Activated CD4-positive, alpha-beta T cell treated with anti-CD3 and anti-CD28 coated beads for 36 hours (primary cell): Measurements from ENCODE around the gene AGO4. TPM values are rescaled to one million over a fixed set of nuclear protein-coding genes. Genes with fewer than 3 reads are reported as not detected.
A peak's percentile ranks its signal among the peaks of the same experiment; 100 is the strongest.
"Not testable (repeated sequence)": the region's sequence is repeated elsewhere in the genome, so short reads cannot be mapped to it uniquely, and the experiment has no call there.

Source experiments
- ATAC-seq: fragments of 200-7000 bp; cut with Tn5 transposase; one replicate; pipeline ENCODE4 v1.10.0; 2021; ENCODE audit warnings: mild to moderate bottlenecking, moderate library complexity
- CTCF ChIA-PET: fragments of 350-600 bp; sonication (Branson Sonifier 250); formaldehyde crosslinking; loops from one replicate; lab custom pipeline; 2021; ENCODE audit warnings: antibody characterized with exemption; lab: Charles Lee
- POLR2A ChIA-PET: fragments of 350-600 bp; sonication (Branson Sonifier 250); formaldehyde crosslinking; loops from one replicate; lab custom pipeline; 2021; ENCODE audit warnings: antibody characterized with exemption, inconsistent platforms; lab: Charles Lee
- DNase-seq: peaks from one replicate; pipeline ENCODE4 v3.0.0-alpha.2; 2020
- H3K27ac Mint-ChIP-seq: one replicate; pipeline ENCODE4 v1.8.0; 2021; ENCODE audit warnings: mixed read lengths
- H3K27me3 Mint-ChIP-seq: one replicate; pipeline ENCODE4 v1.8.0; 2021; ENCODE audit warnings: mixed read lengths
- H3K36me3 Mint-ChIP-seq: one replicate; pipeline ENCODE4 v1.8.0; 2021; ENCODE audit warnings: low read depth, mixed read lengths
- H3K4me1 Mint-ChIP-seq: one replicate; pipeline ENCODE4 v1.8.0; 2021; ENCODE audit warnings: mixed read lengths
- H3K4me3 Mint-ChIP-seq: one replicate; pipeline ENCODE4 v1.8.0; 2021; ENCODE audit warnings: mild to moderate bottlenecking, moderate library complexity, mixed read lengths
- H3K9me3 Mint-ChIP-seq: one replicate; pipeline ENCODE4 v1.8.0; 2021; ENCODE audit warnings: low read depth, mixed read lengths
- intact Hi-C, 2 experiments: fragments of 100-400 bp; cut with DNase I in 1 of 2; cut with micrococcal nuclease in 1 of 2; formaldehyde crosslinking; loops; one replicate each; pipeline versions ENCODE4 v1.14.2 to v1.15.1; 2022 to 2024; cut with DNase I, micrococcal nuclease
- total RNA-seq, 2 experiments: library from RNA; stranded (reverse); gene quantifications; one replicate each; pipeline ENCODE4 v1.2.3, GENCODE V29; 2021

AGO4 gene
- total RNA-seq: 10 to 100 TPM in 1 of 2 experiments, 1 to 10 TPM in 1; 4.1 to 10.1 TPM

DNA sequence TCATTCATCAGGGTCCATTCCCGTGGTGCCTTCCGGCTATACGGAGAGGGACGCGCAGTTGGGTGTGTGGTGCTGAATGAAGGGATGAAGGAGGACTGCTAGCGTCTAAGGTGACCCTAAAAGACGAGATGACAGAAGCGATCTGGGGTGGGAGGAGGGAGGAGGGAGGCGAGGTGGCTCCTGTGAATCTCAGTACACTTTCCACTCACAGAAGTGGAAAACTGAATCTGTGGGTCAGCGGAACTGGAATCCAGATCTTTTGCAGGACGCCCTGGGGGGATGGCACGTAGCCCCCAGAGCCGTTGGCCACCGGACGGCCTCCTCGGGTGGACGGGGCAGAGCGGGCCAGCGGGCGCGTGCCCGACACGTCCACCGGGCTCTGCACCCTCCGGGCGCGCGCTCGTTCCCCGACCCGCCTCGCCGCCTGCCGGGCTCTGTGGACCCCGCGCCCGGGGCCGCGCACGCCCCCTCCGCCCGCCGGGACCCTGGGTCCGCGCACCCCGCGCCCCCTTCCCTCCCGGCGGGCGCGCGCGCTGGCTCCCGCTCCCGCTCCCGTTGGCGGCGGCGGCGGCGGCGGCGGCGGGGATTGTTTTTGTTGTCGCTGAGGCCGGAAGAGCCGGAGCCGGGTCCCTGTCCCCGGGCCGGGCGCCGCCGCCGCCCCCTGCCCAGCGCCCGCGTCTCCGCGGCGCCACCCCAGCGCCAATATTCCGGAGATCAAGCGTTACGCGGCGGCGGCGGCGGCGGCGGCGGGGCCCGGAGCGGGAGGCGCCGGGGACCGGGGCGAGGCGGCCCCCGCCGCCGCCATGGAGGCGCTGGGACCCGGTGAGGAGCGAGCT lies at the start of gene AGO4:
Gene AGO4, plus strand, starts transcription at position 403 of the 836 bp plus-strand sequence. Its CDS starts 401 bp downstream, at position 804.
- intact Hi-C loops: loop anchor here in 1 of 2 experiments (5.0 kb wide), 2 partner anchors 36 to 124 kb away; partner anchors contain the start of gene AGO3
- peak; percentile 31 for ATAC-seq
- Mint-ChIP-seq H3K4me3 (peak within 1 kb of the TSS; percentile 82), H3K27ac (peak within 1 kb of the TSS; percentile 87), H3K4me1 (peaks cover 31% of the 10 kb centered on the region), H3K9me3 (no peaks in the 10 kb centered on the region), H3K36me3 (no peaks in the 10 kb centered on the region), H3K27me3 (no peaks in the 10 kb centered on the region)
- ChIA-PET POLR2A (no interaction called here), CTCF (interaction anchor here (0.6 to 0.7 kb wide), 2 partner anchors 84 to 284 kb away, joined by 3 to 4 read pairs; no protein-coding TSS in a partner anchor)
- DNase-seq: peak; percentile 56

DNA sequence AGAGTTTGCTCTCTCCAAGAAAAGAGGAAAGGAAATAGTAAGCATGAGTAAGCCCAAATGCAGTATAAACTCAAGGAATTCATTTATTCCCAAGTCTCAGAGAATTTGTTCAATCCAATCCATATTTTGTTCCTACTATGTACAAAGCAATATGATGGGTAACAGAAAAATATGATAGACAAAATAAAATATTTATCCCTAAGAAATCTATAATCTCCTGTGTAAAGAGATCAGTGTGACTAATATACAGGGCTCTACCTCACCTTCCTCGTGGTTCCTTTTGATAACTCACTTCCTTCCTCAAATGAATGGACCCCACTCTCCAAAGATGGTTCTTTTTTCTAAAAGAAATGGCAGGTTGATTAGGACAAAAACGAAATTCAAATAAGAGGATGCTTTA lies 45.7 kb upstream of the AGO4 start:
- DNase-seq: no peak
- Mint-ChIP-seq H3K36me3 (peaks cover 65% of the 10 kb centered on the region), H3K4me1 (peaks cover 8% of the 10 kb centered on the region), H3K9me3 (no peaks in the 10 kb centered on the region), H3K4me3 (no peak overlapping the region), H3K27ac (no peak overlapping the region), H3K27me3 (no peaks in the 10 kb centered on the region)
- ChIA-PET POLR2A (no interaction called here), CTCF (interaction anchor here (0.6 to 1.0 kb wide), 2 partner anchors 35 to 181 kb away, joined by 3 read pairs; no protein-coding TSS in a partner anchor)
- intact Hi-C loops: no loop called here
- no peak for ATAC-seq

DNA sequence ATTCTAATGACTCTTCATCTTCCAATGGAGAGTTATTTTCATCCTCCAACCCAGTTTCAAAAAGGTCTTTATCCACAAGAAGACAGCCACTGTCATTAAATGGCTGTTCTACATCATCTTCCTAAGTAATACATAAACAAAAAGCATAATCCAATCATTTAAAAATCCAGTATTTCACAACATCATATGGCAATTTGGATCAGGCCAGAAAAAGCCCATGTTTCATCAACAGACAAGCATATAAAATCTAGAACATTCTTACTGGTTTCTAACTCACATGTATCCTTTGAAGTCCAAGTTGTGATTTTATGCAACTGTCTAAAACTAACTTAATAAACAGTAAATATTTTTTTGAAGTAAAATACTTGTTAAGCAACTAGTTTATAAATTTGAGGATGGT lies 44.6 kb upstream of the AGO4 start:
- ChIA-PET CTCF (interaction anchor here (0.6 to 1.2 kb wide), 2 partner anchors 9 to 313 kb away, joined by 3 to 4 read pairs; no protein-coding TSS in a partner anchor), POLR2A (no interaction called here)
- Mint-ChIP-seq H3K27me3 (no peaks in the 10 kb centered on the region), H3K27ac (no peak overlapping the region), H3K4me3 (no peak overlapping the region), H3K36me3 (peaks cover 66% of the 10 kb centered on the region), H3K4me1 (peaks cover 9% of the 10 kb centered on the region), H3K9me3 (no peaks in the 10 kb centered on the region)
- DNase-seq: no peak
- no peak for ATAC-seq
- intact Hi-C loops: no loop called here

DNA sequence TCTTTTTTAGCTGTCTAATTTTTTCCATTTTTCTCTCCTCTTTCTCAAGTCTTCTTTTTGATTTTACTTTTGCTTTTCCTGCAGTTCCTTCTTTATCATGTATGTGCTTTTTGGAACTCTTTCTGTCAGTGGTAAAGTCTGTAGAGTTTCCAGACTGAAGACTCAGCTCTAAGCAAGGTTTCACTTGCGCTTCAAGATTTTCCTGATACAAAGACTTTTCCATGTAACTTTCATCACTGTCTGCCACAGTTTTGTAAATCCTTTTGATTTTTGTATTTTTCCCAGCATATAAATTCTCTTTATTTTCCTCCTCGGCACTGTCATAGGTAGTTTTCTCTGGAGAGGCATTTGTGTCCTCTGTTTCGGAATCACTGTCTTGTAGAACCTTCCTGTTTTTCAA lies 43.5 kb upstream of the AGO4 start:
- peaks cover 60% of the 10 kb centered on the region for H3K36me3 Mint-ChIP-seq
- POLR2A ChIA-PET: no interaction called here
- H3K9me3 Mint-ChIP-seq: no peaks in the 10 kb centered on the region
- H3K4me1 Mint-ChIP-seq: peaks cover 11% of the 10 kb centered on the region
- intact Hi-C loops: no loop called here
- H3K27ac Mint-ChIP-seq: no peak overlapping the region
- no peaks in the 10 kb centered on the region for H3K27me3 Mint-ChIP-seq
- DNase-seq (no peak), ATAC-seq (no peak)
- CTCF ChIA-PET: interaction anchor here (1.2 kb wide), 1 partner anchor 314 kb away, joined by 3 read pairs; no protein-coding TSS in a partner anchor
- no peak overlapping the region for H3K4me3 Mint-ChIP-seq

DNA sequence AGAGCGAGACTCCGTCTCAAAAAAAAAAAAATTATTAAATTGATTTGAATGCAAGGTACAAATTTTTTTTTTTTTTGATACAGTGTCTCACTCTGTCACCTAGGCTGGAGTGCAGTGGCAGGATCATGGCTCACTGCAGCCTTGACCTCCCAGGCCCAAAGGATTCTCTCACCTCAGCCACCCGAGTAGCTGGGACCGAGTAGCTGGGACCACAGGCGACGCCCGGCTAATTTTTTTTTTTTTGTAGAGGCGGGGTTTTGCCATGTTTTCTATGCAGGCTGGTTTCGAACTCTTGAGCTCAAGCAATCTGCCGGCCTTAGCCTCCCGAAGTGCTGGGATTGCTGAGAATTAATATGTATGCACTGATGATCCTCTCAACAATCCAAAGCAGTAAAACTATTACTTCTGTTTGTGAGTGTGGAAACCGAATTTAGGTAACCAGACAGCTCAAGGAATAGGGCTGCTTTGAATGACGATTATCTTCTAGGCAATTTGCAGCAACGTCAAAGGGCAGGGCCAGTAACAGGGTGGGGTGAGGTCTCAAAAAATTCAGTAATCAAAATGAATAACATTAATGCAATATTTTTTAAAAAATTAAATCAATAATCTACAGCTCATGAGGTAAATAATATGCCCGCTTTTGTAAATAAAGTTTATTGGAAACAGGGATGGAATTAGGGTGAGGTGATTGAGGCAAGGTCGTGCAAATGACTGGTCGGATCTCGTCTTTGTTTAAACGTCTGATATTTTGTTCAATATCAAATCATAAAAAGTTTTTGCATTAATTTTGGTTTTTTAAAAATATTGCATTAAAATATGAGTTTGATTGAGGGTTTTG lies 39.2 kb upstream of the AGO4 start:
- H3K9me3 Mint-ChIP-seq: no peaks in the 10 kb centered on the region
- H3K36me3 Mint-ChIP-seq: peaks cover 24% of the 10 kb centered on the region
- peaks cover 9% of the 10 kb centered on the region for H3K4me1 Mint-ChIP-seq
- ChIA-PET POLR2A (interaction anchor here (0.6 to 2.0 kb wide), 14 partner anchors 8 to 738 kb away, joined by 3 to 11 read pairs (median 4); partner anchors contain the start of genes AGO3, KIAA0319L, NCDN and SFPQ), CTCF (interaction anchor here (0.6 to 3.7 kb wide), 21 partner anchors 9 to 318 kb away, joined by 3 to 17 read pairs (median 4); partner anchors contain the start of gene AGO1)
- DNase-seq (no peak), ATAC-seq (no peak)
- intact Hi-C loops: loop anchor here (1.0 to 5.0 kb wide), 7 partner anchors 50 to 575 kb away; partner anchors contain the start of genes PSMB2 (in 2 of the 2), AGO1 (in 1 of the 2), AGO3 (in 1 of the 2) and C1orf216 (in 1 of the 2)
- peak overlapping the region; percentile 20 for H3K27ac Mint-ChIP-seq
- H3K27me3 Mint-ChIP-seq: no peaks in the 10 kb centered on the region
- peak overlapping the region; percentile 91 for H3K4me3 Mint-ChIP-seq

DNA sequence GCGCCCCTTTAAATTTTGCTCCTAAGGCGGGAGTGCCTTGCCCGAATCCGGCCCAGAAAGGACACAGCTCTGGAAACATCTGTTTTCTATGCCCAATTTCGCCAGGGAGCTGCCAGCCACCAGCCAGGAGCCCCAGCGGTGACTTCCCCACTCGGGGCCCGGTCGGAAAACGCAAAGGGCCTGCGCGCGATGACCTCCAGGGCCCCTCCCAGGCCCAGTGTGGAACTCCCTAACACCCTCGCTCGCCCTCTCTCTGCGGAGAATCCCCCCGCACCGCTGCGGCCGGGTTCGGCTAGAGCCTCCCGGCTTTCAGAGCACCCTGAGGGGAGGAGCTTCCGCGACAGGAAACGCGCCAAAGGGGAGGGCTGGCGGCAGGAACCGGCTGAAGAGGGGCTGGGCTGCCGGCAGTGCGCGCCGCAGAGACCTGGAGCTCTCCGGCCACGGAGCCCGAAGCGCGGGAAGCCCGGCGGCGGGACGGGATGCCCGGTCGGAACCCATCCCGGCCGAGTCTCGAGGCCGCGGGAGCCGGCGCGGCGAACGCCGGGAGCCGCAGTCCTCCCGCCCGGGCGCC lies 38.5 kb upstream of the AGO4 start:
- intact Hi-C loops: loop anchor here (1.0 to 5.0 kb wide), 7 partner anchors 51 to 576 kb away; partner anchors contain the start of genes PSMB2 (in 2 of the 2), AGO1 (in 1 of the 2), AGO3 (in 1 of the 2) and C1orf216 (in 1 of the 2)
- peaks cover 8% of the 10 kb centered on the region for H3K4me1 Mint-ChIP-seq
- peak; percentile 91 for DNase-seq
- H3K36me3 Mint-ChIP-seq: peaks cover 17% of the 10 kb centered on the region
- H3K4me3 Mint-ChIP-seq: peak overlapping the region; percentile 91
- no peaks in the 10 kb centered on the region for H3K27me3 Mint-ChIP-seq
- CTCF ChIA-PET: interaction anchor here (0.6 to 3.7 kb wide), 22 partner anchors 8 to 319 kb away, joined by 3 to 17 read pairs (median 4); partner anchors contain the start of gene AGO1
- peak overlapping the region; percentile 20 for H3K27ac Mint-ChIP-seq
- no peaks in the 10 kb centered on the region for H3K9me3 Mint-ChIP-seq
- POLR2A ChIA-PET: interaction anchor here (0.6 to 2.0 kb wide), 16 partner anchors 9 to 579 kb away, joined by 3 to 11 read pairs (median 4); partner anchors contain the start of genes AGO3, KIAA0319L, NCDN and SFPQ
- ATAC-seq: peak; percentile 86

DNA sequence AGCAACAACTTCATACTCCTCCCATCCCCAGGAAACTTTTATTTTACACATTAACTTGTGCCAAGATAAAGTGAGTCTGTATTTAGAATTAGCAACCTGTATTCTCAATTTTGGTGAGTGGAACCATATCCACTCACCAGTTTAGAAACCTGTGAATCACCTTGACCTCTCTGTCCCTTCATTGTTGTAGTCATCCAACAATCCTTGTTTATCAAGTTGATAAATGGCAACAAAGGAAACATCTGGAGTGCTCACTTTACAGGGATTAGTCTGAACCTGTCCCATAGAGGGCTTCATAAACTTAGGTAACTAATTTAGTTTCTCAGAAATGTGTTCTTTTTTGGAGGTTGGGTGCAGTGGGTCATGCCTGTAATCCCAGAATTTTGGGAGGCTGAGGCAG lies 34.1 kb upstream of the AGO4 start:
- no peaks in the 10 kb centered on the region for H3K27me3 Mint-ChIP-seq
- no peak overlapping the region for H3K4me3 Mint-ChIP-seq
- CTCF ChIA-PET: interaction anchor here (3.8 kb wide), 1 partner anchor 322 kb away, joined by 20 read pairs; no protein-coding TSS in a partner anchor
- no peaks in the 10 kb centered on the region for H3K36me3 Mint-ChIP-seq
- no peak overlapping the region for H3K27ac Mint-ChIP-seq
- peaks cover 5% of the 10 kb centered on the region for H3K4me1 Mint-ChIP-seq
- POLR2A ChIA-PET: no interaction called here
- ATAC-seq (no peak), DNase-seq (no peak)
- no peaks in the 10 kb centered on the region for H3K9me3 Mint-ChIP-seq
- intact Hi-C loops: loop anchor here (1.0 to 5.0 kb wide), 8 partner anchors 34 to 921 kb away; partner anchors contain the start of genes AGO4 (in 1 of the 2), C1orf216 (in 1 of the 2) and ZMYM6 (in 1 of the 2)

DNA sequence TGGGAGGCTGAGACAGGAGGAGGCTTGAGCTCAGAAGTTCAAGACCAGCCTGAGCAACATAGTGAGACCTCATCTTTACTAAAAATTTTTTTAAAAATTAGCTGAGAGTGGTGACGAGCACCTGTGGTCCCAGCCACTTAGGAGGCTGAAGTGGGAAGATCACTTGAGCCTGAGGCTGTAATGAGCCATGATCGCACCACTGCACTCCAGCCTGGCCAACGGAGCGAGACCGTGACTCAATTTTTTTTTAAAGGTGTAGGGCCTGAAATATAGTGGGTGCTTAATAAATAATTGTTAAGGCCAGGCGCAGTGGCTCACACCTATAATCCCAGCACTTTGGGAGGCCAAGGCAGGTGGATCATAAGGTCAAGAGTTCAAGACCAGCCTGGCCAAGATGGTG lies 31.6 kb upstream of the AGO4 start:
- H3K9me3 Mint-ChIP-seq, DNase-seq, H3K36me3 Mint-ChIP-seq, H3K4me1 Mint-ChIP-seq, H3K27ac Mint-ChIP-seq, H3K27me3 Mint-ChIP-seq, ATAC-seq, intact Hi-C loops, POLR2A ChIA-PET, H3K4me3 Mint-ChIP-seq: not testable (repeated sequence)
- CTCF ChIA-PET: interaction anchor here (0.5 to 3.8 kb wide), 3 partner anchors 99 to 325 kb away, joined by 3 to 20 read pairs (median 5); no protein-coding TSS in a partner anchor

DNA sequence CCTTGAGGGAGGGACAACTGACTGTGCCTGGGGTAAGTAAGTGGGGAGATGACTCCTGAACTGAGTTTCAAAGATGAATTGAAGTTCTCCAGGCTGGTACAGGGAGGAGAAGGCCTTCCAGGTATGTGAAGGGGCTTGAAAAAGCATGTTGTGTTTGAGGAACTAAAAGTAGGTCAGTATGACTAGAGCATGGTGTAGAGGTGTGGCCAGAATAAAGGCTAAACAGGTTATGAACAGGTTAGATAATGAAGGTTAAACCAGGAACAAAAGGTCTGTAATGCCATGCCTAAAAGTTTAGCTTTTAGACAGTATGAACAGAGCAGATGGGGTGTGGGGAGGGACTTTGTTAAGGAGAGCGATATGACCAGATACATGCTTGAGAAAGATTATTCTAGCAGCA lies 30.7 kb upstream of the AGO4 start:
- ATAC-seq: no peak
- Mint-ChIP-seq H3K27me3 (no peaks in the 10 kb centered on the region), H3K4me3 (no peak overlapping the region)

DNA sequence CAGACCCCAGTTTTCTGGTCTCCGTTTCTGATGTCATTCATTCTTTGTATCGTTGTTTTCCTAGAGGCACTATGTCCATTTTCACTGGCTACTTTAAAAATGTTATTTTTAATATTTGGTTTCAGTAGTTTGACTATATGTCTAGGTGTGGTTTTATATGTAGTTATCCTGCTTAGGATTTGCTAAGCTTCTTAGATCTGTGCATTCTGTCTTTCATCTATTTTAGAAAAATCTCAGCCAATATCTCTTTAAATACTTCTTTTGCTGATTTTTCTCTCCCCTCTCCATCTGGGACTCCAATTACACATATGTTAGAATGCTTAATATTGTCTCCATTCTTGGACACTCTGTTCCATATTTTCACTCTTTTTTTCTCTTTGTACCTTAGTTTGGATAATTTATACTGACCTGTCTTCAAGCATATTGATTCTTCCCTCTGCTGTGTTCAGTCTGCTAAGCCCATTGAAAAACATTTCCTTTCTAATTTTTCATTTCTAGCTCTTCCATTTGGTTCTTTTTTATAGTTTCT lies 24.7 kb upstream of the AGO4 start:
- Mint-ChIP-seq H3K9me3 (no peaks in the 10 kb centered on the region), H3K27me3 (no peaks in the 10 kb centered on the region), H3K27ac (no peak overlapping the region), H3K4me3 (no peak overlapping the region), H3K4me1 (no peaks in the 10 kb centered on the region), H3K36me3 (no peaks in the 10 kb centered on the region)
- intact Hi-C loops: no loop called here
- ATAC-seq (no peak), DNase-seq (no peak)
- ChIA-PET CTCF (interaction anchor here (0.8 to 1.4 kb wide), 3 partner anchors 8 to 215 kb away, joined by 3 to 6 read pairs (median 3); partner anchors contain the start of gene CLSPN), POLR2A (interaction anchor here (0.5 kb wide), 1 partner anchor 30 kb away, joined by 9 read pairs; no protein-coding TSS in a partner anchor)

More for the DNA sequence above, 30.7 kb upstream of the AGO4 start:
- intact Hi-C loops: no loop called here
- ChIA-PET POLR2A (no interaction called here), CTCF (interaction anchor here (0.6 to 3.8 kb wide), 5 partner anchors 21 to 575 kb away, joined by 3 to 20 read pairs (median 4); no protein-coding TSS in a partner anchor)
- Mint-ChIP-seq H3K9me3 (no peaks in the 10 kb centered on the region), H3K4me1 (no peaks in the 10 kb centered on the region), H3K27ac (no peak overlapping the region), H3K36me3 (no peaks in the 10 kb centered on the region)
- no peak for DNase-seq
